ENCODE results near the gene NTHL1. TPM values are rescaled to one million over a fixed set of nuclear protein-coding genes. Genes with fewer than 3 reads are reported as not detected.

The NTHL1 gene
- total and polyA plus RNA-seq, 2 donors (not counting 3 experiments of a cell fraction or from before 2014, with no cell fraction given): 39.8 to 65.8 TPM

GRCh38 chr16:2090481-2090776 is 42.8 kb upstream of the NTHL1 start:
- DNase-seq (ENCODE audit: low read depth, low spot score): no peak
- no peak overlapping the region for H3K27ac ChIP-seq (ENCODE audit: insufficient read depth, low read depth, low read length)
- no peak for FAIRE-seq
- dilution Hi-C loops (cut with MboI; ENCODE audit: extremely low pct_ligation_motif_present, low sequenced_read_pairs): no loop called here
- BruUV-seq (replicated peaks): no TSS peak
- H3K79me2 ChIP-seq (ENCODE audit: control insufficient read depth, insufficient read depth, low read length): no peaks in the 10 kb centered on the region
- H4K20me1 ChIP-seq (replicated peaks; ENCODE audit: control insufficient read depth, extremely low read depth, insufficient read depth, low read length): no peaks in the 10 kb centered on the region
- CTCF ChIA-PET: interaction anchor here (0.5 to 4.0 kb wide), 6 partner anchors 10 to 98 kb away, joined by 3 to 36 read pairs (median 6); partner anchors contain the start of gene NHERF2
- no peak overlapping the region for H3K4me3 ChIP-seq (replicated peaks in 1 of 3; ENCODE audit: insufficient read depth in 1 of 3, low read depth in 1 of 3, low read length in 3 of 3)
- no peaks in the 10 kb centered on the region for H3K27me3 ChIP-seq (ENCODE audit: control insufficient read depth in 2 of 2, insufficient read depth in 2 of 2, low read length in 2 of 2)
- H3K4me1 ChIP-seq (ENCODE audit: control insufficient read depth, extremely low read depth, insufficient read depth, low read length): peaks cover 5% of the 10 kb centered on the region
- POLR2A ChIA-PET: interaction anchor here (1.0 to 1.3 kb wide), 2 partner anchors 47 to 65 kb away, joined by 3 to 7 read pairs; partner anchors contain the start of gene TRAF7
- H3K4me2 ChIP-seq (ENCODE audit: insufficient read depth, low read length): no peak overlapping the region
- peaks cover 2 to 25% of the 10 kb centered on the region in 2 experiments for H3K36me3 ChIP-seq (ENCODE audit: control insufficient read depth in 2 of 2, extremely low read depth in 1 of 2, insufficient read depth in 2 of 2, low read length in 2 of 2)
- no peaks in the 10 kb centered on the region for H3K9me1 ChIP-seq (replicated peaks; ENCODE audit: control insufficient read depth, extremely low read depth, insufficient read depth, low read length)
- H3K9me3 ChIP-seq (replicated peaks; ENCODE audit: control insufficient read depth, insufficient read depth, low read length): no peaks in the 10 kb centered on the region
- H2AFZ ChIP-seq (ENCODE audit: low read depth, low read length): no peak overlapping the region
- H3K9ac ChIP-seq (replicated peaks; ENCODE audit: extremely low read depth, insufficient read depth, low read length): no peak overlapping the region
- TF ChIP-seq MYC (IDR thresholded peaks at IDR 0.05; ENCODE audit: low read depth, low read length) (no peak), GATA2 (IDR thresholded peaks at IDR 0.05; ENCODE audit: insufficient read depth, insufficient read length, low read depth, low read length) (no peak), POLR2A (IDR thresholded peaks at IDR 0.05; ENCODE audit: low read depth, low read length) (no peak), EZH2 (IDR thresholded peaks at IDR 0.05; ENCODE audit: borderline replicate concordance, low read depth, low read length, severe bottlenecking) (no peak), MAX (IDR thresholded peaks at IDR 0.05; ENCODE audit: insufficient read depth, insufficient read length) (no peak), JUN (IDR thresholded peaks at IDR 0.05; ENCODE audit: borderline replicate concordance, insufficient read depth, insufficient read length, low read depth) (no peak), FOS (IDR thresholded peaks at IDR 0.05; ENCODE audit: borderline replicate concordance, insufficient read depth, low read length) (no peak), CTCF (IDR thresholded peaks at IDR 0.05; ENCODE audit: extremely low read depth in 1 of 2, insufficient read depth in 1 of 2, low read depth in 1 of 2, low read length in 2 of 2) (no peak), POLR2AphosphoS5 (IDR thresholded peaks at IDR 0.05; ENCODE audit: insufficient read depth, low read depth, low read length) (no peak)
- intact Hi-C loops (cut with micrococcal nuclease): loop anchor here (2.0 kb wide), 1 partner anchor 68 kb away; no protein-coding TSS in a partner anchor

All from endothelial cell of umbilical vein (primary cell).